ENCODE results near the gene NDUFB2.

Gene NDUFB2

GRCh38 chr7:140678081-140678815 is 18.3 kb upstream of the NDUFB2 start:
- TF ChIP-seq CTCF (IDR thresholded peaks at IDR 0.05; ENCODE audit: low read depth, low read length): no peak
- Histone ChIP-seq H3K36me3 (peaks cover 48% of the 10 kb centered on the region), H3K27me3 (ENCODE audit: insufficient read depth, low read depth, severe bottlenecking) (no peaks in the 10 kb centered on the region)

GRCh38 chr7:140678816-140679130 is 17.7 kb upstream of the NDUFB2 start:
- Histone ChIP-seq H3K9me3 (ENCODE audit: severe bottlenecking) (no peaks in the 10 kb centered on the region), H3K27me3 (ENCODE audit: insufficient read depth, low read depth, severe bottlenecking) (no peaks in the 10 kb centered on the region), H3K36me3 (peaks cover 48% of the 10 kb centered on the region), H3K27ac (no peak overlapping the region), H3K4me3 (ENCODE audit: low read depth, low read length) (no peak overlapping the region)
- no peak for DNase-seq
- TF ChIP-seq CTCF (IDR thresholded peaks at IDR 0.05; ENCODE audit: low read depth, low read length): no peak

More at GRCh38 chr7:140678081-140678815, 18.3 kb upstream of the NDUFB2 start:
- Histone ChIP-seq H3K27ac (no peak overlapping the region), H3K9me3 (ENCODE audit: severe bottlenecking) (no peaks in the 10 kb centered on the region), H3K4me3 (ENCODE audit: low read depth, low read length) (no peak overlapping the region)
- DNase-seq: no peak

GRCh38 chr7:140679186-140679585 is 17.3 kb upstream of the NDUFB2 start:
- no peak overlapping the region for H3K27ac ChIP-seq
- no peaks in the 10 kb centered on the region for H3K9me3 ChIP-seq (ENCODE audit: severe bottlenecking)
- H3K27me3 ChIP-seq (ENCODE audit: insufficient read depth, low read depth, severe bottlenecking): no peaks in the 10 kb centered on the region
- no peak for DNase-seq
- TF ChIP-seq CTCF (IDR thresholded peaks at IDR 0.05; ENCODE audit: low read depth, low read length): no peak
- H3K36me3 ChIP-seq: peaks cover 49% of the 10 kb centered on the region
- H3K4me3 ChIP-seq (ENCODE audit: low read depth, low read length): no peak overlapping the region

GRCh38 chr7:140680886-140681285 is 15.6 kb upstream of the NDUFB2 start:
- H3K9me3 ChIP-seq (ENCODE audit: severe bottlenecking): no peaks in the 10 kb centered on the region
- TF ChIP-seq CTCF (IDR thresholded peaks at IDR 0.05; ENCODE audit: low read depth, low read length): no peak
- H3K4me3 ChIP-seq (ENCODE audit: low read depth, low read length): no peak overlapping the region
- DNase-seq: no peak
- peaks cover 50% of the 10 kb centered on the region for H3K36me3 ChIP-seq
- no peaks in the 10 kb centered on the region for H3K27me3 ChIP-seq (ENCODE audit: insufficient read depth, low read depth, severe bottlenecking)
- no peak overlapping the region for H3K27ac ChIP-seq

- TF ChIP-seq CTCF (IDR thresholded peaks at IDR 0.05; ENCODE audit: low read depth, low read length): no peak
- H3K27ac ChIP-seq: no peak overlapping the region
- H3K4me3 ChIP-seq (ENCODE audit: low read depth, low read length): no peak overlapping the region
- no peaks in the 10 kb centered on the region for H3K27me3 ChIP-seq (ENCODE audit: insufficient read depth, low read depth, severe bottlenecking)
- DNase-seq: no peak
- peaks cover 44% of the 10 kb centered on the region for H3K36me3 ChIP-seq
- no peaks in the 10 kb centered on the region for H3K9me3 ChIP-seq (ENCODE audit: severe bottlenecking)
Measured at GRCh38 chr7:140681766-140682165, 14.7 kb upstream of the NDUFB2 start.

- DNase-seq: no peak
- no peak overlapping the region for H3K4me3 ChIP-seq (ENCODE audit: low read depth, low read length)
- TF ChIP-seq CTCF (IDR thresholded peaks at IDR 0.05; ENCODE audit: low read depth, low read length): no peak
Measured at GRCh38 chr7:140683657-140684056, 12.9 kb upstream of the NDUFB2 start.

More at GRCh38 chr7:140683657-140684056, 12.9 kb upstream of the NDUFB2 start:
- Histone ChIP-seq H3K9me3 (ENCODE audit: severe bottlenecking) (no peaks in the 10 kb centered on the region), H3K36me3 (peaks cover 47% of the 10 kb centered on the region), H3K27ac (peak overlapping the region; percentile 40), H3K27me3 (ENCODE audit: insufficient read depth, low read depth, severe bottlenecking) (no peaks in the 10 kb centered on the region)
